GM19452 (cell line): ENCODE results near the gene ADCK1.
"Not testable (repeated sequence)": the region's sequence is repeated elsewhere in the genome, so short reads cannot be mapped to it uniquely, and the experiment has no call there.

ENCODE experiments used
- ATAC-seq: cut with Tn5 transposase; IDR thresholded peaks from one replicate; pipeline ENCODE4 v1.9.1; 2021; ENCODE audit not compliant: unreplicated experiment

The ADCK1 gene

GRCh38 chr14:77936138-77936639 lies 136.3 kb downstream of the ADCK1 start:
- no peak for ATAC-seq

- ATAC-seq, result no peak
Observed at GRCh38 chr14:77947372-77947771, 147.5 kb downstream of the ADCK1 start.

- ATAC-seq, result no peak
Observed at GRCh38 chr14:77950371-77951063, 150.6 kb downstream of the ADCK1 start.

GRCh38 chr14:77955816-77956484 lies 156.0 kb downstream of the ADCK1 start:
- ATAC-seq, result no peak

GRCh38 chr14:77959686-77960085 lies 159.8 kb downstream of the ADCK1 start:
- not testable (repeated sequence) for ATAC-seq

- ATAC-seq, result no peak
Observed at GRCh38 chr14:77961847-77962580, 162.1 kb downstream of the ADCK1 start.

GRCh38 chr14:77962731-77963520 lies 163.0 kb downstream of the ADCK1 start:
- no peak for ATAC-seq

- ATAC-seq, result no peak
Observed at GRCh38 chr14:77964586-77964985, 164.7 kb downstream of the ADCK1 start.

GRCh38 chr14:77965050-77965449 lies 165.1 kb downstream of the ADCK1 start:
- no peak for ATAC-seq

- peak; percentile 81 for ATAC-seq
Observed at GRCh38 chr14:77965919-77966435, 166.1 kb downstream of the ADCK1 start.

- ATAC-seq, result no peak
Observed at GRCh38 chr14:77967110-77967509, 167.2 kb downstream of the ADCK1 start.

- ATAC-seq, result no peak
Observed at GRCh38 chr14:77970646-77971045, 170.7 kb downstream of the ADCK1 start.

GRCh38 chr14:77973246-77973645 lies 173.3 kb downstream of the ADCK1 start:
- no peak for ATAC-seq

- no peak for ATAC-seq
Observed at GRCh38 chr14:77976591-77976990, 176.7 kb downstream of the ADCK1 start.

- ATAC-seq, result no peak
Observed at GRCh38 chr14:77979171-77979570, 179.3 kb downstream of the ADCK1 start.

- ATAC-seq, result no peak
Observed at GRCh38 chr14:77979666-77980351, 179.9 kb downstream of the ADCK1 start.

- ATAC-seq, result no peak
Observed at GRCh38 chr14:77980475-77981321, 180.8 kb downstream of the ADCK1 start.
